ENCODE data around the gene SUMO4.

- TF ChIP-seq CTCF (conservative IDR thresholded peaks at IDR 0.05 in 1 of 2, IDR thresholded peaks at IDR 0.05 in 1 of 2; ENCODE audit: low read depth in 1 of 2, low read length in 2 of 2) (no peak), EZH2 (IDR thresholded peaks at IDR 0.05; ENCODE audit: low read length, missing control alignments) (no peak)
Measured at GRCh38 chr6:149448821-149449453, 48.9 kb downstream of the SUMO4 start.
